K562 (cell line): ENCODE results near the gene KNCN. TPM values are rescaled to one million over a fixed set of nuclear protein-coding genes. Genes with fewer than 3 reads are reported as not detected.

ENCODE experiments used
- ATAC-seq: fragments of 200-7000 bp; cut with Tn5 transposase; 3 replicates; pipeline ENCODE4 v1.9.1; 2020; ENCODE audit warnings: moderate library complexity
- BruUV-seq: library from RNA; stranded (reverse); fragments of 400-500 nt; replicated peaks from 2 replicates; lab custom pipeline; 2021; lab: Mats Ljungman, UMichigan
- CTCF ChIA-PET: fragments of 300-600 bp; formaldehyde crosslinking; extraction: SDS; loops from one replicate; lab custom pipeline; 2021; ENCODE audit warnings: low intra/inter-chr PET ratio; lab: Yijun Ruan, JAX
- POLR2A ChIA-PET: fragments of 300-600, 350-650 bp; sonication (Branson Sonifier 250); formaldehyde crosslinking; extraction: SDS; loops from one replicate; lab custom pipeline; 2021; ENCODE audit warnings: antibody characterized with exemption, inconsistent platforms; lab: Yijun Ruan, JAX
- DNase-seq, 4 experiments: peaks; one replicate each; pipeline versions ENCODE4 v3.0.0 to v3.0.0-alpha.2; 2011 to 2018; ENCODE audit warnings: low spot score in 3 of 4, mixed read lengths in 3 of 4; ENCODE audit errors: extremely low read depth in 1 of 4
- FAIRE-seq: peaks from 2 replicates; lab custom pipeline; 2011; peaks lifted over from hg19 to GRCh38; lab: Jason Lieb, UNC
- H2AFZ ChIP-seq: 2 replicates; pipeline ENCODE4 v1.6.0; 2011; ENCODE audit warnings: low read depth, low read length, control low read depth, inconsistent platforms
- H3K27ac ChIP-seq: fragments of 200-600 bp; 3 replicates; pipeline ENCODE4 v1.8.0; 2011; ENCODE audit warnings: low read depth, mild to moderate bottlenecking, control low read depth, inconsistent platforms, low read length, moderate library complexity, mixed read lengths; ENCODE audit errors: extremely low read depth
- H3K27me3 ChIP-seq, 2 experiments: fragments of 300-600 bp in 1 of 2; 2 replicates in 1 of 2; 3 replicates in 1 of 2; pipeline versions ENCODE4 v1.6.0 to v1.8.0; 2011; ENCODE audit warnings: inconsistent platforms in 2 of 2, low read length in 2 of 2, mild to moderate bottlenecking in 1 of 2, mixed read lengths in 1 of 2, moderate library complexity in 1 of 2; ENCODE audit not compliant: control insufficient read depth in 2 of 2, insufficient read depth in 2 of 2
- H3K36me3 ChIP-seq: fragments of 300-600 bp; 3 replicates; pipeline ENCODE4 v1.8.0; 2011; ENCODE audit warnings: mild to moderate bottlenecking, low read length, inconsistent platforms; ENCODE audit not compliant: control insufficient read depth, insufficient read depth
- H3K4me1 ChIP-seq, 2 experiments: fragments of 200-600 bp in 1 of 2; replicated peaks in 1 of 2; 2 replicates in 1 of 2; 3 replicates in 1 of 2; pipeline versions ENCODE4 v1.5.1 to v1.8.0; 2011; ENCODE audit warnings: inconsistent platforms in 2 of 2, low read length in 2 of 2, mild to moderate bottlenecking in 1 of 2, mixed read lengths in 1 of 2, moderate library complexity in 1 of 2; ENCODE audit not compliant: control insufficient read depth in 2 of 2, insufficient read depth in 2 of 2
- H3K4me2 ChIP-seq: 2 replicates; pipeline ENCODE4 v1.6.1; 2011; ENCODE audit warnings: low read length, control low read depth, inconsistent platforms, mixed read lengths; ENCODE audit not compliant: insufficient read depth
- H3K4me3 ChIP-seq: fragments of 200-600 bp; sonication (generic), shearing (Covaris generic); 2 replicates; pipeline ENCODE4 v1.5.1; 2016; ENCODE audit warnings: control low read depth, inconsistent platforms
- H3K79me2 ChIP-seq: fragments of 200-600 bp; 3 replicates; pipeline ENCODE4 v1.8.0; 2011; ENCODE audit warnings: low read length, inconsistent platforms; ENCODE audit not compliant: control insufficient read depth, insufficient read depth
- H3K9ac ChIP-seq, 2 experiments: 2 replicates each; pipeline versions ENCODE4 v1.6.0 to v1.6.1; 2011; ENCODE audit warnings: low read depth in 2 of 2, low read length in 2 of 2, control low read depth in 1 of 2, inconsistent platforms in 1 of 2, mild to moderate bottlenecking in 1 of 2, mixed read lengths in 1 of 2; ENCODE audit not compliant: insufficient read depth in 1 of 2
- H3K9me1 ChIP-seq: one replicate; pipeline ENCODE4 v1.6.0; 2011; ENCODE audit warnings: inconsistent platforms, mild to moderate bottlenecking, low read length, moderate library complexity; ENCODE audit not compliant: control insufficient read depth, insufficient read depth
- H3K9me3 ChIP-seq: replicated peaks from 2 replicates; pipeline ENCODE4 v1.5.1; 2011; ENCODE audit warnings: low read depth, low read length, inconsistent platforms; ENCODE audit not compliant: control insufficient read depth, insufficient read depth
- H4K20me1 ChIP-seq: replicated peaks from 2 replicates; pipeline ENCODE4 v1.6.1; 2011; ENCODE audit warnings: low read length, inconsistent platforms, mixed read lengths; ENCODE audit not compliant: control insufficient read depth, insufficient read depth
- ADNP ChIP-seq: fragments of 200-800 bp; sonication (Bioruptor generic); IDR thresholded peaks from 2 replicates; pipeline ENCODE4 v1.6.1; 2016; ENCODE audit warnings: missing genetic modification characterization, missing compliant biosample characterization
- BCOR ChIP-seq: fragments of 450-650 bp; IDR thresholded peaks from 2 replicates; pipeline ENCODE4 v1.6.1; 2016
- ELF2 ChIP-seq: fragments of 250-450 bp; sonication (Bioruptor Pico); IDR thresholded peaks from 2 replicates; pipeline ENCODE4 v1.5.0; 2021; ENCODE audit warnings: mild to moderate bottlenecking
- FOXA1 ChIP-seq: fragments of 450-650 bp; IDR thresholded peaks from 2 replicates; pipeline ENCODE4 v1.6.1; 2016; ENCODE audit warnings: mild to moderate bottlenecking, borderline replicate concordance
- HDAC2 ChIP-seq: fragments of 450-650 bp; IDR thresholded peaks from 2 replicates; pipeline ENCODE4 v1.6.1; 2016; ENCODE audit warnings: mild to moderate bottlenecking
- HMGN3 ChIP-seq: IDR thresholded peaks from 2 replicates; pipeline ENCODE4 v1.6.1; 2011; ENCODE audit warnings: borderline replicate concordance, low read depth, mild to moderate bottlenecking, mixed read lengths, low read length; ENCODE audit not compliant: insufficient read length; ENCODE audit errors: extremely low read depth
- KDM1A ChIP-seq, 2 experiments: fragments of 450-650 bp; IDR thresholded peaks; 2 replicates each; pipeline ENCODE4 v1.6.1; 2016; ENCODE audit warnings: mild to moderate bottlenecking in 2 of 2
- NCOA4 ChIP-seq: fragments of 450-650 bp; IDR thresholded peaks from 2 replicates; pipeline ENCODE4 v1.6.1; 2018; ENCODE audit warnings: mild to moderate bottlenecking; ENCODE audit not compliant: partially characterized antibody
- PRPF4 ChIP-seq: fragments of 200-400 bp; formaldehyde crosslinking; IDR thresholded peaks from one replicate; pipeline ENCODE4 v1.6.1; 2017; ENCODE audit warnings: low read length, low read depth, mild to moderate bottlenecking; ENCODE audit not compliant: insufficient read depth, poor library complexity, severe bottlenecking
- RBM25 ChIP-seq: fragments of 200-400 bp; formaldehyde crosslinking; IDR thresholded peaks from 2 replicates; pipeline ENCODE4 v1.6.1; 2018; ENCODE audit warnings: low read length, low read depth, moderate library complexity; ENCODE audit not compliant: severe bottlenecking
- RCOR1 ChIP-seq, 2 experiments: IDR thresholded peaks; 2 replicates each; pipeline ENCODE4 v1.6.1; 2012; ENCODE audit warnings: low read depth in 2 of 2, low read length in 2 of 2, borderline replicate concordance in 1 of 2, improper control_type of control experiment in 1 of 2
- ZC3H8 ChIP-seq: fragments of 450-650 bp; IDR thresholded peaks from 2 replicates; pipeline ENCODE4 v1.6.1; 2017
- ZNF121 ChIP-seq: sonication (generic); formaldehyde crosslinking; conservative IDR thresholded peaks from 2 replicates; pipeline ENCODE4 v1.8.0; 2022; ENCODE audit warnings: missing genetic modification reagents
- WGBS: fragments of 100-300 bp; shearing (Covaris generic); methylation state at CpG from one replicate; pipeline ENCODE4 v1.1.6; 2016; ENCODE audit warnings: low coverage, mixed read lengths; ENCODE audit not compliant: insufficient coverage; ENCODE audit errors: missing lambda C conversion rate; 5-methylcytosine and 5-hydroxymethylcytosine counted together
- in situ Hi-C: fragments of 300-500 bp; cut with MboI; formaldehyde crosslinking; loops from 4 replicates; pipeline ENCODE4 v1.15.0; 2018; ENCODE audit warnings: inconsistent platforms, mixed read lengths
- intact Hi-C: fragments of 100-400 bp; cut with micrococcal nuclease; formaldehyde crosslinking; loops from 2 replicates; pipeline ENCODE4 v1.14.2; 2022
- polyA plus RNA-seq, 8 experiments: library from polyadenylated mRNA; depleted of rRNA in 4 of 8; stranded (reverse) in 5 of 8; unstranded in 3 of 8; fragments of >200 nt; fragmentation: Nextera tagmentation in 2 of 8; fragmentation: Illumina TruSeq in 1 of 8; extraction: Ambion mirVana in 2 of 8; extraction: Trizol in 1 of 8; gene quantifications; 2 replicates each; pipeline versions ENCODE4 v1.2.1 to v1.2.3, GENCODE V29; 2011 to 2014; ENCODE audit warnings: inconsistent platforms in 1 of 8, missing spikeins in 1 of 8
- total RNA-seq, 7 experiments: library from RNA; depleted of rRNA in 6 of 7; stranded (reverse); fragments of >200 nt in 6 of 7; fragmentation: Illumina TruSeq in 2 of 7; extraction: Trizol in 2 of 7; gene quantifications; 2 replicates each; pipeline versions ENCODE4 v1.2.1 to v1.2.3, GENCODE V29; 2011 to 2021; ENCODE audit warnings: low replicate concordance in 1 of 7
- TF ChIP-seq, protein P1 (sequence below), 3 experiments: fragments of 200-800 bp in 1 of 3; fragments of 250-450 bp in 1 of 3; fragments of 450-650 bp in 1 of 3; sonication (Bioruptor Pico) in 1 of 3; sonication (Bioruptor generic) in 1 of 3; formaldehyde crosslinking in 1 of 3; IDR thresholded peaks; 2 replicates each; pipeline versions ENCODE4 v1.6.1 to v1.8.0; 2016 to 2022; ENCODE audit warnings: mild to moderate bottlenecking in 2 of 3, missing genetic modification characterization in 2 of 3, missing compliant biosample characterization in 1 of 3, moderate library complexity in 1 of 3
- TF ChIP-seq, protein P2 (sequence below): fragments of 450-650 bp; formaldehyde crosslinking; IDR thresholded peaks from 2 replicates; pipeline ENCODE4 v1.4.0; 2020; ENCODE audit warnings: mild to moderate bottlenecking, moderate library complexity
- TF ChIP-seq, protein P3 (sequence below): fragments of 250-450 bp; sonication (Bioruptor Pico); IDR thresholded peaks from 2 replicates; pipeline ENCODE4 v1.5.0; 2020; ENCODE audit warnings: mild to moderate bottlenecking, borderline replicate concordance

Gene KNCN
- total and polyA plus RNA-seq, 9 of the 15 experiments (the other 6 are each of a cell fraction or from before 2014, with no cell fraction given) = not detected

DNA sequence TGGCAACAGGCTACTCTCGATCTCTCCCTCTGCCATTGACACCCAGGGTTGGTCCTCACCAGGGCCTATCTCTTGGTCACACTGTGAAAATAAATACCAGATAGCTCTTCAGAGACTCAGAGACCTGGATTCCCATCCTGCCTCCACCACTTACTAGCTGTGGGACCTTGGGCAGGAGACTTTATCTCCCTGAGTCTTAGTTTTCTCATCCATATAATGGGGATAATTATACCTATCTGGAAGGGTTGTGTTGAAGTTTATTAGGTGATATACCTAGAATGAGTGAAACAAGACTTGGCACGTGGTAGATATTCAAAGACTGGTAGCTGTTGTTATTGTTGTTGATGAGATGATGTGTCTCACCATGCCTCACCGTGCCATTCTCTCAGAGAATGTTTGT, 54.4 kb downstream of the KNCN start:
- Histone ChIP-seq H3K9me3 (no peaks in the 10 kb centered on the region), H3K4me2 (no peak overlapping the region), H4K20me1 (no peaks in the 10 kb centered on the region), H3K9me1 (no peaks in the 10 kb centered on the region), H3K27ac (no peak overlapping the region), H3K4me1 (peaks cover 6 to 13% of the 10 kb centered on the region in 2 experiments; a peak in 3 of 5 replicates), H3K27me3 (no peaks in the 10 kb centered on the region), H3K36me3 (no peaks in the 10 kb centered on the region), H3K4me3 (no peak overlapping the region), H2AFZ (peak overlapping the region; percentile 50; the same call in 1 of the 2 replicates), H3K79me2 (no peaks in the 10 kb centered on the region), H3K9ac (peak overlapping the region in 1 of 2 experiments; percentile 33; a peak in 1 of 4 replicates)
- 42% methylated on average over 3 of the region's 3 CpGs for WGBS
- DNase-seq (no peak), FAIRE-seq (no peak), ATAC-seq (no peak)
- in situ Hi-C loops = no loop called here
- BruUV-seq = no TSS peak
- intact Hi-C loops = no loop called here
- POLR2A ChIA-PET = interaction anchor here (0.6 to 1.6 kb wide), 3 partner anchors 11 to 240 kb away, joined by 3 to 4 read pairs (median 3); no protein-coding TSS in a partner anchor
- CTCF ChIA-PET = interaction anchor here (0.5 kb wide), 1 partner anchor 61 kb away, joined by 3 read pairs; no protein-coding TSS in a partner anchor
- TF ChIP-seq, protein P1, sequence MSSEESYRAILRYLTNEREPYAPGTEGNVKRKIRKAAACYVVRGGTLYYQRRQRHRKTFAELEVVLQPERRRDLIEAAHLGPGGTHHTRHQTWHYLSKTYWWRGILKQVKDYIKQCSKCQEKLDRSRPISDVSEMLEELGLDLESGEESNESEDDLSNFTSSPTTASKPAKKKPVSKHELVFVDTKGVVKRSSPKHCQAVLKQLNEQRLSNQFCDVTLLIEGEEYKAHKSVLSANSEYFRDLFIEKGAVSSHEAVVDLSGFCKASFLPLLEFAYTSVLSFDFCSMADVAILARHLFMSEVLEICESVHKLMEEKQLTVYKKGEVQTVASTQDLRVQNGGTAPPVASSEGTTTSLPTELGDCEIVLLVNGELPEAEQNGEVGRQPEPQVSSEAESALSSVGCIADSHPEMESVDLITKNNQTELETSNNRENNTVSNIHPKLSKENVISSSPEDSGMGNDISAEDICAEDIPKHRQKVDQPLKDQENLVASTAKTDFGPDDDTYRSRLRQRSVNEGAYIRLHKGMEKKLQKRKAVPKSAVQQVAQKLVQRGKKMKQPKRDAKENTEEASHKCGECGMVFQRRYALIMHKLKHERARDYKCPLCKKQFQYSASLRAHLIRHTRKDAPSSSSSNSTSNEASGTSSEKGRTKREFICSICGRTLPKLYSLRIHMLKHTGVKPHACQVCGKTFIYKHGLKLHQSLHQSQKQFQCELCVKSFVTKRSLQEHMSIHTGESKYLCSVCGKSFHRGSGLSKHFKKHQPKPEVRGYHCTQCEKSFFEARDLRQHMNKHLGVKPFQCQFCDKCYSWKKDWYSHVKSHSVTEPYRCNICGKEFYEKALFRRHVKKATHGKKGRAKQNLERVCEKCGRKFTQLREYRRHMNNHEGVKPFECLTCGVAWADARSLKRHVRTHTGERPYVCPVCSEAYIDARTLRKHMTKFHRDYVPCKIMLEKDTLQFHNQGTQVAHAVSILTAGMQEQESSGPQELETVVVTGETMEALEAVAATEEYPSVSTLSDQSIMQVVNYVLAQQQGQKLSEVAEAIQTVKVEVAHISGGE (CRISPR knock-in tag; IDR thresholded peaks at IDR 0.05) = no peak
- TF ChIP-seq ZNF121 (CRISPR knock-in tag) = no peak
- TF ChIP-seq ELF2 (CRISPR knock-in tag) = no peak
- peak in 1 of 2 experiments; percentile 28; a peak in 1 of 4 replicates for TF ChIP-seq RCOR1 (IDR thresholded peaks at IDR 0.05; ENCODE audit: borderline replicate concordance in 1 of 2, low read depth in 2 of 2, low read length in 2 of 2)
- TF ChIP-seq KDM1A (IDR thresholded peaks at IDR 0.05) = peak in 1 of 2 experiments; percentile 81; a peak in 2 of 4 replicates
- peak; percentile 79 for TF ChIP-seq ADNP (tag)
- TF ChIP-seq, protein P2, sequence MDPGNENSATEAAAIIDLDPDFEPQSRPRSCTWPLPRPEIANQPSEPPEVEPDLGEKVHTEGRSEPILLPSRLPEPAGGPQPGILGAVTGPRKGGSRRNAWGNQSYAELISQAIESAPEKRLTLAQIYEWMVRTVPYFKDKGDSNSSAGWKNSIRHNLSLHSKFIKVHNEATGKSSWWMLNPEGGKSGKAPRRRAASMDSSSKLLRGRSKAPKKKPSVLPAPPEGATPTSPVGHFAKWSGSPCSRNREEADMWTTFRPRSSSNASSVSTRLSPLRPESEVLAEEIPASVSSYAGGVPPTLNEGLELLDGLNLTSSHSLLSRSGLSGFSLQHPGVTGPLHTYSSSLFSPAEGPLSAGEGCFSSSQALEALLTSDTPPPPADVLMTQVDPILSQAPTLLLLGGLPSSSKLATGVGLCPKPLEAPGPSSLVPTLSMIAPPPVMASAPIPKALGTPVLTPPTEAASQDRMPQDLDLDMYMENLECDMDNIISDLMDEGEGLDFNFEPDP (CRISPR knock-in tag) = no peak
- TF ChIP-seq FOXA1 = no peak
- peak; percentile 88 for TF ChIP-seq RBM25
- TF ChIP-seq, protein P3, sequence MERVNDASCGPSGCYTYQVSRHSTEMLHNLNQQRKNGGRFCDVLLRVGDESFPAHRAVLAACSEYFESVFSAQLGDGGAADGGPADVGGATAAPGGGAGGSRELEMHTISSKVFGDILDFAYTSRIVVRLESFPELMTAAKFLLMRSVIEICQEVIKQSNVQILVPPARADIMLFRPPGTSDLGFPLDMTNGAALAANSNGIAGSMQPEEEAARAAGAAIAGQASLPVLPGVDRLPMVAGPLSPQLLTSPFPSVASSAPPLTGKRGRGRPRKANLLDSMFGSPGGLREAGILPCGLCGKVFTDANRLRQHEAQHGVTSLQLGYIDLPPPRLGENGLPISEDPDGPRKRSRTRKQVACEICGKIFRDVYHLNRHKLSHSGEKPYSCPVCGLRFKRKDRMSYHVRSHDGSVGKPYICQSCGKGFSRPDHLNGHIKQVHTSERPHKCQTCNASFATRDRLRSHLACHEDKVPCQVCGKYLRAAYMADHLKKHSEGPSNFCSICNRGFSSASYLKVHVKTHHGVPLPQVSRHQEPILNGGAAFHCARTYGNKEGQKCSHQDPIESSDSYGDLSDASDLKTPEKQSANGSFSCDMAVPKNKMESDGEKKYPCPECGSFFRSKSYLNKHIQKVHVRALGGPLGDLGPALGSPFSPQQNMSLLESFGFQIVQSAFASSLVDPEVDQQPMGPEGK (CRISPR knock-in tag) = no peak
- TF ChIP-seq PRPF4 = no peak
- TF ChIP-seq HDAC2 = peak; percentile 69; the same call in 1 of the 2 replicates
- peak; percentile 93 for TF ChIP-seq BCOR
- no peak for TF ChIP-seq HMGN3
- no peak for TF ChIP-seq ZC3H8
- no peak for TF ChIP-seq NCOA4
